Suppressor macrophage treated with lipopolysaccharide for 1 hour (primary cell): ENCODE data around the gene LRCH2.
"Not testable (repeated sequence)": the region's sequence is repeated elsewhere in the genome, so short reads cannot be mapped to it uniquely, and the experiment has no call there.

Source experiments
- DNase-seq, 3 donors: peaks; one replicate each; pipeline ENCODE4 v3.0.0-alpha.2; 2020 to 2022

Gene LRCH2, protein sequence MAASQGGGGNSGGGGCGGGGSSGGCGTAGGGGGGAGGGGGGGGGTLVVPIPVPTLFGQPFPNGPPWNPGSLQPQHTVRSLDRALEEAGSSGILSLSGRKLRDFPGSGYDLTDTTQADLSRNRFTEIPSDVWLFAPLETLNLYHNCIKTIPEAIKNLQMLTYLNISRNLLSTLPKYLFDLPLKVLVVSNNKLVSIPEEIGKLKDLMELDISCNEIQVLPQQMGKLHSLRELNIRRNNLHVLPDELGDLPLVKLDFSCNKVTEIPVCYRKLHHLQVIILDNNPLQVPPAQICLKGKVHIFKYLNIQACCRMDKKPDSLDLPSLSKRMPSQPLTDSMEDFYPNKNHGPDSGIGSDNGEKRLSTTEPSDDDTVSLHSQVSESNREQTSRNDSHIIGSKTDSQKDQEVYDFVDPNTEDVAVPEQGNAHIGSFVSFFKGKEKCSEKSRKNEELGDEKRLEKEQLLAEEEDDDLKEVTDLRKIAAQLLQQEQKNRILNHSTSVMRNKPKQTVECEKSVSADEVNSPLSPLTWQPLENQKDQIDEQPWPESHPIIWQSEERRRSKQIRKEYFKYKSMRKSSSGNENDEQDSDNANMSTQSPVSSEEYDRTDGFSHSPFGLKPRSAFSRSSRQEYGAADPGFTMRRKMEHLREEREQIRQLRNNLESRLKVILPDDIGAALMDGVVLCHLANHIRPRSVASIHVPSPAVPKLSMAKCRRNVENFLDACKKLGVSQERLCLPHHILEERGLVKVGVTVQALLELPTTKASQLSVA

DNA sequence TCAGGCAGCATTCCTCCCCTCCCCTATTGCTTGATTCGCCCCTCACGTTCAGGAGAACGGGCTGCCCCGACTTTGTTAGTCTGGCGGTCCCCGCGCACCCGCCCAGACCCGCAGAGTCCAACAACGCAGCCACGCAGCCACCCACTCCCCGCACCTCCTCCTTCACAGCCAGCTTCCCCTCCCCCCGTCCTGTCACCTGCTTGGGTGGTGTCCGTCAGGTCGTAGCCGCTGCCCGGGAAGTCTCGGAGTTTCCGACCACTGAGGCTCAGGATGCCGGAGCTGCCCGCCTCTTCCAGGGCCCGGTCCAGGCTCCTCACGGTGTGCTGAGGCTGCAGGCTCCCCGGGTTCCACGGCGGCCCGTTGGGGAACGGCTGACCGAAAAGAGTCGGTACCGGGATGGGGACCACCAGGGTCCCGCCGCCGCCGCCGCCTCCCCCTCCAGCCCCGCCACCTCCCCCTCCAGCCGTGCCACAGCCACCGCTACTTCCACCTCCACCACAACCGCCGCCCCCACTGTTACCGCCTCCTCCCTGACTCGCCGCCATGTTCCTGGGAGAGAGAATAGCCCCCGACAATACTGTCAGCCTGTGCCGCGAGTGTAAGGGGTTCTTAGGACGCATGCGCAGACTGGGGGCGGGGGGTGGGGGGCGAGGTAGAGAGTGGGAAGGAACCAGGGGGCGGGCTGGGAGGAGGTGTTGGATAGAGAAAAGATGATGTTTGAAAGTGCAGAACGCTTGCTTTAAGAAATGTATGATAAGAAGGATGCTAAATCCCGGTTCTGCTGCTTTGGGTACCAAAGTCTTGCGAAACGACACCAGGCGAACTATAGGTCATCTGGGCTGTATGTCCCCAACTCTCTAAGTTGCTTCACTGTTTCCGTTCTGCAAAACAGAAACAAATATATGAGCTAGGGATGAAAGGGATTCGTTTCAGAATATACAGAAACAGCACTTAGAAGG, at the start of gene LRCH2:
Gene LRCH2 (minus strand): TSS at position 600 of the 959 bp plus-strand sequence. CDS start 55 bp downstream, at position 545.
- DNase-seq: no peak

DNA sequence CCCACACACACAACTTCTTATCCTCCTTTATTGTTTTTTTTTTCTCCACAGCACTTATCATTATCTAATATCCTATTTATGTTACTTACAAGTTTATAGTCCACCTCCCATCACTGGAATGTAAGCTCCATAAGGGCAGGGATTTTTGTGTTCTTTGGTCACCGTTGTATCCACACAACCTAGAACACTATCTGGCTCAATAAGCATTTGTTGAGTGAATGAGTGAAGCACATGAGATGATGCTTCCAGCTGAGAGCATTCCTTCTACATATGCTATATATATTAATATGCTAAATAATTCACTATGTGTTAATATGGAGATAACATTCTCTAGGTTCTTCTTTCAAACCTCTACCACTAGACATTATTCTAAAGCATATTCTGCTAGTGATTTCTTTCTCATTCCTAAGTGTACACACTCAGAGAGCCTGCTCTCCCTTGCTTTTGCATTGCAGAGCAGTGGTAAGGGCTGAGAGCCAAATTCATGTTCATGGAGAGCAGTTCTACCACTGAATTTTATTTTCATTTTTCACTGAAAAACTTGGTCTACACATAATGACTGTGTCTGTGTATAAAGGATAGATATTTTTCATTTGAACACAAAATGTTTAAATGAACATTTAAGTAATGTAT, 35.3 kb upstream of the LRCH2 start:
- DNase-seq: no peak

DNA sequence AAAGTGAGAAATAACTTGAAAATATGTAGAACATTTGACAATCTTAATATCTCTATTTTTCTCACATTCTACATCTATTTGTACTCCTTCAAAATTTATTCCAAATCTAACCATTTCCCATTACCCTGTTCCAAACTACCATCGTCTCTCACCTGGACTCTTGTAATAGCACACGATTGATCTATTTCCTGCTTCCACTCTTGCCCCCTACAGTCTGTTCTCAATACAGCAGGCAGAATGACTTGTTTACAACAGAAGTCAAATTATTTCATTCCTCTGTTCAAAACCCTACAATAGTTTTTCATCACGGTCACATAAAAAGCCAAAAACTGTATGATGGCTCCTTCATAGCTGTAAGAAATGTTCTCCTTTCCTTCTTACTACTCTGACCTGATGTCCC, 34.5 kb upstream of the LRCH2 start:
- no peak for DNase-seq

DNA sequence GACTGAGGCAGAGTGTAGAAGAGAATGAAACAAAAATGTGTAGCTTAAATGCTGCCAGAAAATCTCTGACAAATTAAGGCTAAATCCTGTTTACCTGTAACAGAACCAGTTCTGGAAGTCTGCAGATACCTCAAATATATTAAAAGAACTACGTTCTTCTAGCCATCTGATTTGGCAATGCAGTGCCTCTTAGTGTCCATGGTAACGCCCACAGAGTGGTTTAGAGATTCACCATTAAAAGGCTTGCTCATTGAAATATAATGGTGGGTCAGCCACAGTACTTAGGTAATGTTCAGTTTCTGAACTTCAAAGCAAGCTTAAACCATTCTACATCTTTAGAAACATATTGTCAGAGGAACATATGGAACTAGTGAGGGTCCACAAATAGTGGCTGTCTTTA, 32.4 kb upstream of the LRCH2 start:
- no peak for DNase-seq

DNA sequence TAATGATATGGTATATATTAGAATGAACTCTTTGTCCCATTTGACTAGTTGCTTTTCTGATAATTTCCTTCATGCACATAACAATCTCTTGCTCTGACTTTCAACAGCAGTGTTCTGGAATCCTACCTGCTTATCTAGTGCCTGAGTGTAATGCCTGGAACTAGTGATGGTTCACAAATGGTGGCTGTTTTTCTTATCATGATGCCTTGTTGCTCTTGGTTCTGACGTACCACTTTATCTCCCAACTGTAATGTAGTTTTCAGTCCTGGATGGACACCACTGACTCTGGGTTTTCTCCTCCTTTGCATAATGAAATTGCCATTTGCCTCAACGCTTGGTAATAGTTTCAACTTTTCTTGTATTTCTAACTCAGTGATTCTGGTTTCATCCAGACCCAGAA, 30.1 kb upstream of the LRCH2 start:
- DNase-seq: no peak

DNA sequence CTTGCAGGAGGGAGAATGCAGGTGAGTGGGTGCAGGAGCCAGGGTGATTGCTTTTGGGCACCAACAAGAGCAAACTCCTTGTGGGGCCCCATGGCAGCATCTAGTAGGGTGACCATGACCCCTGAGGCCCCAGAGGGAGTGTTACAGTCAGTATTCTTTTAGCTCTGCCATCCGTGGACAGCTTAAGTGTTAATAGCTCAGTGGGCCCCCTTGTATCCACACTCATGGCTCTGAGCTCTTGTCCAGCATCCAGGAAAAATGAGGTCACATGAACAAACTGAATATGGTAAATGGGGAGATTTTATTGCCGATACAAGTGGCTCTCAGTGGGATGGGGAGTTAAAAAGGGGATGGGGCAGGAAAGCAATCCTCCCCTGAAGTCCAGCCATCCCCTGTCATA, 27.3 kb upstream of the LRCH2 start:
- DNase-seq: no peak

DNA sequence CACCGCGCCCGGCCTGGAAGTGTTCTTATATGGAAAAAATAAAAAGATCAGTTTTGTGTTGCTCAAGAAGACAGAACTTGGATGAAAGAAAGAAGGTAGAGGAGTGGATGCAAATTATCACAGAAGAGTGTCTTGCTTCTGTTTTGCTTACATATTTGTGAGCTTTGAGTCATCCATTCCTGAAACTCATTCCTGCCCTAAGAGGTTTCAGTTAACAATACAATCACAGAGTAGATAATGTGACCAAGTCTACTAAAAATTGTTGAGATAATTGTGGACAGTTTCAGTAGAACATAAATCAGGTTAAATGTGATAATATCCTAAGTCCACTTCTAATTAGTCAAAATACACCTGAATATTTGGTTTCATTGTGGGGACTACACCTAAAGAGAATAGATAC, 26.4 kb upstream of the LRCH2 start:
- DNase-seq: no peak

DNA sequence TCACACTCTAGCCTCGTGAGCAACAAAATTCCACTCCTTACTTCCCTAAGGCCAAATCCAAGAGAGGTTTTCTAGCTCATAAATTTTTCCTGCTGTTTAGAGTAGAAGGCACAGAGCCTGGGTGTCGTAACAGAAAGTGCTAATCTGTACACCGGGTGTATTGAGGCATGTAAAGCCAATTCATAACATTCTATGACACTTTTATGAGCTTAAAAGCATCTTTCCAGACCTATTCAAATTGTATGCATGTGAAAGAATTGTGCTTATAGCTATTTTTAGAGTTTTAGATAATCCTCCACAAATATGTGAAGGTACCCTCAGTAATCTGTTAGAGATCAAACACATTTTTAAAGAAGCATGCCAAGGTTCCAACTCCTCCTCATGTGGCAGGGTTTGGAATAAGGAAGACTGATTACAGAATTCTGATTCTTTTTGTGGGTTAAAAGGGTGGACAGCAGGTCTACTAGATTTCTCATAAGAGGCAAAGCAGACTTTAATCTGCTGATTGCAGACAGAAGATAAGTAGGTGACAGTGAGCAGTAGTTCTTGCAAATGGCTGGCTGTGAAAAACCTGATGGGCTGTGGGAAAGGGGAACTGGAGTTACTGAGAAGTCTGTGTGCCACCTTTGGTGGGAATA, 25.5 kb upstream of the LRCH2 start:
- no peak for DNase-seq

DNA sequence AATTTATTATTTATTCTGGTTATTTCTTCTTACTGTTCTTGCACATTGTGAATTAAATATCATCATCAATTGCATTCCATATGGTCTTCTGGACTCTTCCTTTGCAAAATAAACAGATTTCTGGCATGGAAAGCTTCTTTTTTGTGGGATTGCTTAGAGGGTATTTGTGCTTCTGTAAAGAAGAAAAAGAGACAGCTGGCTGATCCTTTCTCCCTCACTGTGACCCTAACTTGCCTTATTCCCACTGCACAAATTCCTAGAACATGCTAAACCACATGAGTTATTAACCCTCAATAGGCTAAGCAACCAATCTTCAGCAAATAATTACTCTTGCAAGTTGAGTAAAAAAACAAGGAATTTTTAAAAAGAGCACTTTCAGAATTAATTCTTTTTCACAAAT, 23.8 kb upstream of the LRCH2 start:
- DNase-seq: no peak

DNA sequence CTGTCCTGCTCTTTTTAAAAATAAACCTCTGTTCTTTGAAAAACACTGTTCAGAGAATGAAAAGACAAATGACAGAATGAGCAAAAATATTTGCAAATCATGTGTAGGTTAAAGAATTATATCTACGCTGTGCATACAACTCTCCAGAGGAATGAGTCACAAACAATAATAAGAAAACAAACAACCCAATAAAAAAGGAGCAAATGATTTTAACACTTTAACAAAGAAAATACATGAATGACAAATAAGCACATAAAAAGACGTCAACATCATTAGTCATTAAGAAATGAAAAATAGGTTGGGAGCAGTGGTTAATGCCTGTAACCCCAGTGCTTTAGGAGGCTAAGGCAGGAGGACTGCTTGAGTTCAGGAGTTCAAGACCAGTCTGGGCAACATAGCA, 21.1 kb upstream of the LRCH2 start:
- no peak for DNase-seq

DNA sequence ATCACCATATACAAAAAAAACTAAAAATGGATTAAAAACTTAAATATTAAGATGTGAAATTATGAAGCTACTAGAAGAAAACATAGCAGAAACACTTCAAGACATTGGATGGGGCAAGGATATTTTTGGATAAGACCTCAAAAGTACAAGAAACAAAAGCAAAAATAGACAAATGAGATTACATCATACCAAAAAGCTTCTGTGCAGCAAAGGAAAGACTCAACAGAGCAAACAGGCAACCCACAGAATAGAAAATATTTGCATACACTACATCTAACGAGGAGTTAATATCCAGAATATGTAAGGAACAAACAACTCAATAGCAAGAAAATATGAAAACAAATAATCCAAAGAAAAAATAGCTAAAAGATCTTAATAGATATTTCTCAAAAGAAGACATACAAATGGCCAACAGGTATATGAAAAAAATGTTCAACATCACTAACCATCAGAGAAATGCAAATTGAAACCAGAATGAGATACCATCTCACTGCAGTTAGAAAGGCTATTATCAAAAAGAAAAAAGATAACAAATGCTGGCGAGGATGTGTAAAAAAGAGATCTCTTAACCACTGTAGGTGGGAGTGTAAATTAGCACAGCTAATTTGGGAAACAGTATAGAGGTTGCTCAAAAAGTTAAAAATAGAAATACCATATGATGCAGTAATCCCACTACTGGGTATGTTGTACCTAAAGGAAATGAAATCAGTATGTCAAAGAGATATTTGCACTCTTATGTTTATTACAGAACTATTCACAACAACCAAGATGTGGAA, 17.8 kb upstream of the LRCH2 start:
- no peak for DNase-seq

DNA sequence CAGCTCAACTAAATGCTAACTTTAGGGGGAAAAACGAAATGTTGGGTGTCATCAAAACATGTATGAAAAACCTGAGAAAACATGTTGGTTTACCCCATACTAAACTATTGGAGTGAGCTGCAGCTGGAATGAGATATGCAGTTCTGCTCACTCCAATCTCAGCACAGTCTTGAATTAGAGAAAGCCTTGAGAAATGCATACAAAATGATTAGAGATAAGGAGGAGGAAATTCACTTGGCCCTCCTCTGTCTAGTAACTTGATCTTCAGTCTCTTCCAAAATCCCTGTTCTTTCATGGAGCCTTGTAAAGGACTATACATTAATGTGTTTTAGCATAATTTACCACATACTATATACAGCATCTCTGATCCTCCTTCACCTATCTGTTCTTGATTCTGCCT, 3.2 kb upstream of the LRCH2 start:
- DNase-seq: no peak

DNA sequence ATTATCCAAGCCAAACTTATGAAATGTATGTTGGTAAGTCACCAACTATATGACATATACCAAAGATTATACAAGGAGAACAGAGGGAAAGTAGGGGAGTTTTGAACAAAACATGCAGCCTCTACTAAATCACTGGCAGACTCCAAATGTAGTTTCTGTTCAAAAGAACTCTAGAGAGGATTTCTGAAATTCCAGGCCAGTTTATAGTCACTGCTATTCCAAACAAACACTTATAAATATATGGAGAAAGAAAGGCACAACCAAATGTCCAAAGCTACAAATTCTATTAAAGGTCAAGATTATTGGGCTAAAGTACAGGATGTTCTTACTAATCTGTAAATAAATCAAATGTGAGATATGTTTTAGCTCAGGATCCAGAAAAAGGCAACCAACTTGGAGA, 2.7 kb upstream of the LRCH2 start:
- DNase-seq: no peak

DNA sequence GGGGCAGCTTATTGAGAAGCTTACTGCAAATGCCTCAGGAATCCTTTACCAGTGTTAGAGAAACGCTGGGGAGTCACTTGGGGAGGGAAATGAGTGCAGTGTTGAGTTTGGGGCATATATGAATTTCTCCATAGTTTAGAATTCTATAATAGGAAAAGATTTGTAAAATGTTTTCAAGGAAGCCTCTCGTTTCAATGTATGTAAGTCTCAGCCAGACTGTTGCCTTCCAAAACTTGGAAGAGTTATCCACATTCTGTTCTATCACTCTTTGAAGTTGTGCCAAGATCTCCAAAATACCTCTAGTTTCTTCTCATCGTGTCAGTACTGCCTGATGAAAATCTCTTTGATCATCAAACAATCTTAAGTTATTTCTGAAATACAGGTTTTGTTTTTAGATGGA, 565 bp upstream of the LRCH2 start:
- DNase-seq: no peak

DNA sequence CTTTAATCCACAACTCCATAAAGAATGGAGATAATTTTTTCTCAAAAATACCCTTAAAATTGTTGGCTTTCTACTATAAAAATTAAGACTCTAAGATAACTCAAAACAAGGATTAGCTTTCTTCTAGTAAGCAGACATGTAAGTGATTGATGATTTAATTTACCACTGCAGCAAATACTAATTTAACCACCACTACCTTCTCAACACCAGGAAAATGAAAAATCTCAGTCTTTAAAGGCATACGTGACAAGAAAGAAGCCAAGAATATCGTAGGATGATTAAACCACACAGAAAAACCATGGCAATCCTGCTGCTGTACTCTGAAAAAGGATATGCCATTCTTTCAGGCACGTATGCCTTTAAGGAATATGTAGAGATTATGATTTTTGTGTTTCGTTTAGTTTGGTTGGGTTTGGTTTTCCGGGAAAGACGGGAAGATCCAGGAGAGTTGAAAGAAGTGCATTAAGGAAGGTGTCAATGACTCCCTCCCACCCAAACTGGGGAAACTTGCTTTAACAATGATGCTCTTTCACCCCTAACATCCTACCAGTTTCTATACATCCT, 881 bp downstream of the LRCH2 start:
- no peak for DNase-seq

DNA sequence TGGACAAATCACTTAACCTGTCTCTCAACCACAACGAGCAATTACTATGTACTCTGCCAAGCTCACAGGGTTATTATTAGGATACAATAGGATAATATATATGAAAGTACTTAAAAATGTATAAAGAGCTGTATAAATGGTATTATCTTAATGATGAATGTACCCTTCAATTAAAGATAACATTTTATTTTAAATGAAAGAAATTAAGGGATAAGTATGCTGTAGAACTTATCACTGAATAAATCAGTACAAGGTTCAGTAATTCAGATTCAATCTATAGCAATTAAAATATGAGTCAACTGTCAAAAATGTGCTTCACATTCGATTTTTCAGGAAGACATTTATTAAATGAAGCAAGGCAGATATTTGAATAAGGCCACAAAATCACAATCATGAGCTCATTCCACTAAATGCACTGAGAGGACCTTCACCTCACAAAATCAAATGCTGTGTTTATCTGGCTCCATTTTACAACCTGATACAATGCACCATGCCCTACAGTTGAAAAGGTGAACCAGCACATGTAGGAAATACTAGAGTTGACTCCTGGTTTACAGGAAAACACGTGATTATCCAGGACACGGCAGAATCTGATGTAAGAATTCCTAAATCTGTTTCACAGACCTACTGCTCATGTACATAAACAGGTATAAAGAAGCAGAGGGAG, 4.4 kb downstream of the LRCH2 start:
- no peak for DNase-seq

DNA sequence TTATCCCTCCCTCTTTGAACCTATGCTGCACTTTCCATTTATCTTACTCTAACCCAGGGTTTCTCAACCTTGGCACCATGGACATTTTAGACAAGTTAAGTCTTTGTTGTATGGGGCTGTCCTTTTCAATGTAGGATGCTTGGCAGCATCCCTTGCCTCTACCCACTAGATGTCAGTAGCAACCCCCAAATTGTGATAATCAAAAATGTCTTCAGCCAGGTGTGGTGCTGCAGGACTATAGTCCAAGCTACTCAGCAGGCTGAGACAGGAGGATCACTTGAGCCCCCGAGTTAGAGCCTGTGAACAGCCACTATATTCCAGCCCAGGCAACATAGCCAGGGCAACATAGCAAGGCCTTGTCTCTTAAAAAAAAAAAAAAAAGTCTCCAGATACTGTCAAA, 7.0 kb downstream of the LRCH2 start:
- DNase-seq: no peak

DNA sequence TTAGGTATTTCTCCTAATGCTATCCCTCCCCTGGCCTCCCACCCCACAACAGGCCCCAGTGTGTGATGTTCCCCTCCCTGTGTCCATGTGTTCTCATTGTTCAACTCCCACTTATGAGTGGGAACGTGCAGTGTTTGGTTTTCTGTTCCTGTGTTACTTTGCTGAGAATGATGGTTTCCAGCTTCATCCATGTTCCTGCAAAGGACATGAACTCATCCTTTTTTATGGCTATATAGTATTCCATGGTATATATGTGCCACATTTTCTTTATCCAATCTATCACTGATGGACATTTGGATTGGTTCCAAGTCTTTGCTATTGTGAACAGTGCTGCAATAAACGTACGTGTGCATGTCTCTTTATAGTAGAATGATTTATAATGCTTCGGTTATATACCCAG, 16.6 kb downstream of the LRCH2 start:
- not testable (repeated sequence) for DNase-seq

DNA sequence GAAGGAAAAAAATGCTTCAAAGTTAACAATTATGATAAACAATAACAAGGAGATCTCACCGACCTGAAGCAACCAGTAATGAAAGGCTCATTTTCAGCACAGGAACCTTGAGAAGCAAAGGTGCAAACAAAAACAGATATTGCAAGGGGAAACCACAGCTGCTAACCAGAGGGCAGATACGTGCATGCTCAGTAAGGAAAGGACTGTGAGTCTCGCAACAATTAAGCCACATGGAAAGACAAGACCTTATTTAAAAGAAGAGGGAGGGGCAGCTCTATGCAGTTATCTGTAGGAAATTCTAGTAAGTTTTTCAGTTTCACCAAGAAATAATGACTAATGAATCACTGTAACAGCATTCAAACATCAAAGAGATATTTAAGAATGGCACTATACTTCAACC, 19.3 kb downstream of the LRCH2 start:
- no peak for DNase-seq

DNA sequence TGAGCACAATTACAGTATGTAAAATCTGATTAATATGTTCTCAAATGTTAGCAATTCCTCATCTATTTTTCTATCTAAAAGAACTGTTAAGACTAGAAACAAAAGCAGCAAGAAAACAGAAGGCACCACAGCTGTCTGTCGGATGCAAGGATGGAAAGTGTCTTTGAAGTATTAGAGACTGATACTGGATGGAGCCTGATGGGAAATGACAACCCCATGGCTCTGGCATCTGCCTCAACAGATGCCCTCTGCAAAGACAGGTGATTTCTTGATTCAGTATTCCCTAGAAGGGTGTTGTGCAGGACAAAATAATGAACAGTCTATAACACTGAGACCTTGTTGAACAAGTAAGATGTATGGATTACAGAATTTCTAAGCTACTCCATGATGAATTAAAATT, 19.7 kb downstream of the LRCH2 start:
- no peak for DNase-seq

DNA sequence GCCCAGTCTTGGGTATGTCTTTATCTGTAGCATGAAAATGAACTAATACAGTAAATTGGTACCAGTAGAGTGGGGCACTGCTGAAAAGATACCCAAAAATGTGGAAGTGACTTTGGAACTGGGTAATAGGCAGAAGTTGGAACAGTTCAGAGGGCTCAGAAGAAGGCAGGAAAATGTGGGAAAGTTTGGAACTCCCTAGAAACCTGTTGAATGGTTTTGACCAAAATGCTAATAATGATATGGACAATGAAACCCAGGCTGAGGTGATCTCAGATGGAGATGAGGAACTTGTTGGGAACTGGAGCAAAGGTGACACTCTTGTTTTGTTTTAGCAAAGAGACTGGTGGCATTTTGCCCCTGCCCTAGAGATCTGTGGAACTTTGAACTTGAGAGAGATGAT, 24.3 kb downstream of the LRCH2 start:
- DNase-seq: not testable (repeated sequence)
